ENCODE measurements around the gene LMCD1. TPM values are rescaled to one million over a fixed set of nuclear protein-coding genes. Genes with fewer than 3 reads are reported as not detected.
A peak's percentile ranks its signal among the peaks of the same experiment; 100 is the strongest.

LMCD1 gene
- total and polyA plus RNA-seq, 2 of the 8 experiments (the other 6 are each of a cell fraction or from before 2014, with no cell fraction given): 12.3 to 26.5 TPM

DNA sequence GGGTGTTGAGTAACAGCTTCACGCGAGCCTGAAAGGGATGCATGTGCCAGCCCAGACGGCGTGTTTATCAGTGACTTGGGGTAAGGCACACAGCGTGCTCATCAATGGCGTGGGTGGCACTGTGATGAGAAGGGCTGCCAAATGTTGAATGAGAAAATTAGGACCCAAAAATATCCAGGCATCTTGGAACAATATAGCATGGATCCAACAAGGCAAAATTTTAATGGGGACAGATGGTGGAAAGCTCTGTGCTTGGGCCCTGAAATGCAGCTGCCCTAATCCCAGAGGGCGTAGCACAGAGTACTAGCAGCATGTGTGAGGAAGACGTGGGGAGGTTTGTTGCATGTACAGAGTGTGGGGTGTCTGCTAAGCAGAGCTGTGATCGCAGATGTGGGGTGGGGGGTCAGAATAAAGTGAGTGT is 94.1 kb downstream of the LMCD1 start:
- no peak overlapping the region for H3K4me2 ChIP-seq (ENCODE audit: insufficient read depth in 1 of 2, low read depth in 2 of 2, low read length in 2 of 2)
- H3K27me3 ChIP-seq (replicated peaks in 1 of 4; ENCODE audit: control insufficient read depth in 3 of 4, extremely low read depth in 1 of 4, insufficient read depth in 3 of 4, low read length in 3 of 4): no peaks in the 10 kb centered on the region
- CTCF ChIA-PET (ENCODE audit: partially characterized antibody): interaction anchor here (0.6 to 1.8 kb wide), 5 partner anchors 27 to 976 kb away, joined by 3 to 8 read pairs (median 4); no protein-coding TSS in a partner anchor
- no peak overlapping the region for H3K56ac ChIP-seq (replicated peaks; ENCODE audit: insufficient read length, low read depth, low read length)
- no peaks in the 10 kb centered on the region for H3K4me1 ChIP-seq (replicated peaks in 1 of 4; ENCODE audit: control insufficient read depth in 3 of 4, insufficient read depth in 4 of 4, low read length in 3 of 4)
- no peak overlapping the region; the same call in 1 of the 2 replicates for H2AK5ac ChIP-seq (ENCODE audit: low read depth, low read length)
- no peak overlapping the region for H3K4ac ChIP-seq (replicated peaks; ENCODE audit: insufficient read length, low read depth, low read length)
- H4K91ac ChIP-seq (replicated peaks; ENCODE audit: insufficient read length, low read length): no peak overlapping the region
- no peak overlapping the region for H2BK5ac ChIP-seq (ENCODE audit: low read depth, low read length)
- POLR2A ChIA-PET (ENCODE audit: partially characterized antibody): no interaction called here
- H3K9ac ChIP-seq (replicated peaks in 1 of 4; ENCODE audit: extremely low read depth in 1 of 4, low read depth in 3 of 4, low read length in 3 of 4): no peak overlapping the region
- no peak overlapping the region for H4K5ac ChIP-seq (ENCODE audit: insufficient read length, low read depth, low read length)
- H3K36me3 ChIP-seq (ENCODE audit: control insufficient read depth in 2 of 4, insufficient read depth in 4 of 4, low read length in 3 of 4): no peaks in the 10 kb centered on the region
- WGBS, 2 experiments (ENCODE audit: extremely low coverage in 1 of 2, insufficient coverage in 1 of 2, insufficient read length in 1 of 2, insufficient replicate concordance in 2 of 2, low coverage in 1 of 2, low lambda C conversion rate in 2 of 2, missing lambda C conversion rate in 1 of 2): 92% methylated on average over 9 of the region's 9 CpGs; no CpG with 5 or more reads in 1 of the 2 experiments
- H3K9me3 ChIP-seq (ENCODE audit: insufficient read depth in 2 of 2, low read depth in 1 of 2, low read length in 1 of 2): no peaks in the 10 kb centered on the region
- H4K20me1 ChIP-seq (replicated peaks in 1 of 2; ENCODE audit: control insufficient read depth in 1 of 2, insufficient read depth in 2 of 2, low read length in 2 of 2): peaks cover 0 to 1% of the 10 kb centered on the region in 2 experiments
- H3K79me1 ChIP-seq (ENCODE audit: low read depth, low read length): no peaks in the 10 kb centered on the region
- H3K23me2 ChIP-seq (ENCODE audit: low read depth, low read length): peaks cover 3% of the 10 kb centered on the region; the same call in 1 of the 2 replicates
- TF ChIP-seq TAF1 (IDR thresholded peaks at IDR 0.05; ENCODE audit: low read depth, low read length) (no peak), SP2 (IDR thresholded peaks at IDR 0.05; ENCODE audit: low read length) (no peak), BRCA1 (IDR thresholded peaks at IDR 0.05; ENCODE audit: low read depth, low read length) (no peak), FOSL1 (IDR thresholded peaks at IDR 0.05; ENCODE audit: insufficient read depth, low read depth, low read length) (no peak), SP1 (IDR thresholded peaks at IDR 0.05; ENCODE audit: low read depth, low read length) (no peak), JUN (IDR thresholded peaks at IDR 0.05; ENCODE audit: low read depth, low read length) (no peak), SAP30 (IDR thresholded peaks at IDR 0.05; ENCODE audit: insufficient read depth, insufficient replicate concordance, low read length) (no peak), EZH2 (IDR thresholded peaks at IDR 0.05; ENCODE audit: low read depth, low read length, severe bottlenecking) (no peak), TCF12 (IDR thresholded peaks at IDR 0.05; ENCODE audit: low read depth, low read length) (no peak), CBX8 (IDR thresholded peaks at IDR 0.05; ENCODE audit: borderline replicate concordance, low read depth, low read length) (no peak), RXRA (IDR thresholded peaks at IDR 0.05; ENCODE audit: insufficient read depth, low read depth, low read length) (no peak), YY1 (IDR thresholded peaks at IDR 0.05; ENCODE audit: low read depth, low read length) (no peak), RNF2 (IDR thresholded peaks at IDR 0.05; ENCODE audit: borderline replicate concordance, low read depth, low read length, missing control alignments, poor library complexity, severe bottlenecking) (no peak)
- no peak overlapping the region for H3K14ac ChIP-seq (ENCODE audit: insufficient read length)
- FAIRE-seq (no peak), DNase-seq (ENCODE audit: low read depth in 1 of 2, low spot score in 2 of 2) (peak in 1 of 2 experiments; percentile 10)
- H2AFZ ChIP-seq (ENCODE audit: low read length): no peak overlapping the region
- no peak overlapping the region for H4K8ac ChIP-seq (ENCODE audit: extremely low read depth, insufficient read depth, low read length)
- H3K79me2 ChIP-seq (ENCODE audit: control insufficient read depth in 1 of 2, insufficient read depth in 2 of 2, low read length in 2 of 2): no peaks in the 10 kb centered on the region
- no peak overlapping the region for H3K27ac ChIP-seq (ENCODE audit: low read depth, low read length)
- H2BK120ac ChIP-seq (replicated peaks; ENCODE audit: low read depth, low read length): no peak overlapping the region
- no peak overlapping the region for H3K4me3 ChIP-seq (ENCODE audit: extremely low read depth in 1 of 4, insufficient read depth in 2 of 4, low read depth in 3 of 4, low read length in 4 of 4)
- H3K18ac ChIP-seq (ENCODE audit: extremely low read depth, low read length): no peak overlapping the region
- H2BK15ac ChIP-seq (ENCODE audit: low read length): no peak overlapping the region
- no peak overlapping the region for H2BK20ac ChIP-seq (ENCODE audit: low read length)
- H2BK12ac ChIP-seq (ENCODE audit: low read depth, low read length): no peak overlapping the region
- H3K23ac ChIP-seq (ENCODE audit: insufficient read length): no peak overlapping the region

Measured in H1 (cell line).